SU-DHL-6 (cell line): ENCODE results near the gene ADK.

ENCODE experiments used
- CTCF ChIP-seq: fragments of 200-600 bp; sonication (generic); IDR thresholded peaks from one replicate; pipeline ENCODE4 v1.5.1; 2017; ENCODE audit warnings: antibody characterized with exemption, mild to moderate bottlenecking, low read length, moderate library complexity; ENCODE audit not compliant: insufficient read depth, poor library complexity, severe bottlenecking
- EZH2phosphoT487 ChIP-seq: fragments of 200-600 bp; sonication (generic), shearing (Covaris generic); conservative IDR thresholded peaks from 2 replicates; pipeline ENCODE4 v1.6.1; 2018; ENCODE audit warnings: mild to moderate bottlenecking, antibody characterized with exemption, low read length, moderate library complexity, mixed read lengths

- TF ChIP-seq CTCF (no peak), EZH2phosphoT487 (no peak)
Observed at GRCh38 chr10:74502963-74503608, 352.1 kb downstream of the ADK start.
